GM10248 (cell line): Measurements from ENCODE around the gene ZBTB20.

ENCODE experiments used
- CTCF ChIA-PET: fragments of 300-600 bp; sonication (Branson Sonifier 250); formaldehyde crosslinking; extraction: SDS; loops from one replicate; lab custom pipeline; 2021; ENCODE audit warnings: antibody characterized with exemption; lab: Yijun Ruan, JAX
- POLR2A ChIA-PET: fragments of 350-650 bp; sonication (Branson Sonifier 250); formaldehyde crosslinking; extraction: SDS; loops from one replicate; lab custom pipeline; 2020; ENCODE audit warnings: antibody characterized with exemption; lab: Yijun Ruan, JAX
- DNase-seq: peaks from one replicate; pipeline ENCODE4 v3.0.0; 2012; ENCODE audit errors: extremely low spot score
- TF ChIP-seq, protein P1 (sequence below): IDR thresholded peaks from 2 replicates; pipeline ENCODE4 v1.5.1; 2012; ENCODE audit warnings: mild to moderate bottlenecking, low read depth; ENCODE audit errors: extremely low read depth, missing control alignments, control extremely low read depth

ZBTB20 gene

DNA sequence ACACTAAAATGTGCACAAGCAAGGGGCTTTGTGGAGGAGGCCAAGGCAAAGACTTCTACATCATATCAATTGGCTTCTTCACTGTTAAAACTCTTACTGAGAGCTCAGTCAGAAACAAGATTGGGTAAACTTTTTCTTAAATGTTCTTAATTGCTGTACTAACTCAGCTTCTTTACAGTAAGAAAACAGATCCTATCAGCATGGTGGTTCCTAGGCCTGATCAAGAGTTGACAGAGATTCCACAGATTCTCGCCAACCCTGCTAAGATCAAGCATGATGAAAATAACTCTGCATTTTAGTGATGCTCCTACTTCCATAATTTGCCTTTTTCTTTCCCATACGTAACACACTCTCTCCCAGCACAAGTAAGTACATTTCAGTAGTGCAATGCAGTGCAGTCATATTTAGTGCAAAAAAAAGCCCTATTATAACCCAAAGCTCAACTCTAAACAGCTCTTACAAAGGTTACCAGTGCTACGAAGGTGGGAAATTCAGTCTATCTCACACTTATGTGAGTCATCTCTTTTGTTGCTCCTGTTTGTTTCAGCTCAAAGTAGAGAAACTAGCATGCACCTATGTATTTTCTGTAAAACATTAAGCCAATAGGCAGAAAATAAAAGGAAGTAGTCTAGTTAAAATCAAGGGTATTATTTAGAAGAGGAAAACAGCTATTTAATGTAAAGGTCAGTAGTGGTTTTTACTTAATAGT lies 823.4 kb downstream of the ZBTB20 start:
- no peak for DNase-seq
- POLR2A ChIA-PET: no interaction called here
- TF ChIP-seq, protein P1, sequence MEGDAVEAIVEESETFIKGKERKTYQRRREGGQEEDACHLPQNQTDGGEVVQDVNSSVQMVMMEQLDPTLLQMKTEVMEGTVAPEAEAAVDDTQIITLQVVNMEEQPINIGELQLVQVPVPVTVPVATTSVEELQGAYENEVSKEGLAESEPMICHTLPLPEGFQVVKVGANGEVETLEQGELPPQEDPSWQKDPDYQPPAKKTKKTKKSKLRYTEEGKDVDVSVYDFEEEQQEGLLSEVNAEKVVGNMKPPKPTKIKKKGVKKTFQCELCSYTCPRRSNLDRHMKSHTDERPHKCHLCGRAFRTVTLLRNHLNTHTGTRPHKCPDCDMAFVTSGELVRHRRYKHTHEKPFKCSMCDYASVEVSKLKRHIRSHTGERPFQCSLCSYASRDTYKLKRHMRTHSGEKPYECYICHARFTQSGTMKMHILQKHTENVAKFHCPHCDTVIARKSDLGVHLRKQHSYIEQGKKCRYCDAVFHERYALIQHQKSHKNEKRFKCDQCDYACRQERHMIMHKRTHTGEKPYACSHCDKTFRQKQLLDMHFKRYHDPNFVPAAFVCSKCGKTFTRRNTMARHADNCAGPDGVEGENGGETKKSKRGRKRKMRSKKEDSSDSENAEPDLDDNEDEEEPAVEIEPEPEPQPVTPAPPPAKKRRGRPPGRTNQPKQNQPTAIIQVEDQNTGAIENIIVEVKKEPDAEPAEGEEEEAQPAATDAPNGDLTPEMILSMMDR: no peak
- CTCF ChIA-PET: interaction anchor here (0.9 to 4.2 kb wide), 9 partner anchors 12 to 95 kb away, joined by 3 to 25 read pairs (median 4); partner anchors contain the start of gene TIGIT

DNA sequence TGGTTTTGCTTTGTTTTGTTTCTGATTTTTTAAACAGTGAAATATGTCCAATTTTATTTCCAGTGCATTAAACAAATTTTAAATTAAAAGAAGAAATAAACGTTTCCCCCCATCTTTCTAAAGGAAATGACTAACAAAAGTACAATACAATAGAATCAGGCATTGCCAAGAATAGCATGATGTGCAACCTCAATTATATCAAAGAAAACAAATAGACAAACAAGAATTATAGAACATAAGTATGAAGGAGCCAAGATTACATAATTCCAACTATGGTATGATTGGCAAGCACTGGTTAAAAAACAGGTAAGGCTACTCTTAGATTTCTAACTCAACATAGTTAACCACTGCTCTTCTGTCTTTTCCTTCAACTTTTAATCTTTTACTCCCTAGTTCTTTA lies 826.8 kb downstream of the ZBTB20 start:
- CTCF ChIA-PET: interaction anchor here (1.0 to 1.4 kb wide), 2 partner anchors 14 to 29 kb away, joined by 3 to 7 read pairs; no protein-coding TSS in a partner anchor
- no peak for DNase-seq
- TF ChIP-seq, protein P1: no peak
- POLR2A ChIA-PET: no interaction called here

DNA sequence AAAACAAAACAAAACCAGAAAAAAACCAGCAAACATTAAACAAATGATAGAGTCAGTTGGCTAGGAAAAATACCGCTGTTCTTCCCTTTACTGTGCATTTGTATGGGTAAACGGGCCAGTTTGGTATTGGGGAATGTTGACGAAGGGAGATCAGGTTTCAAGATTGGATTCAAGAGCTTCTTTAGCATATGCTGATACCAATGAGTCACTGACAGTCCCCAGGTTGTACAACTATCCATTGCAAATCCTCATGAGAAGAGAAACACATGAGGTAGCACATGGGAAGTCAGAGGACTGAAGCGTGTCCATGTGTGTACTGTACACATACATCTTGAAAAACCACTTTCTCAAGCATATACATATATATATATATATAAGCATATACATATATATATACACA lies 827.6 kb downstream of the ZBTB20 start:
- ChIA-PET POLR2A (no interaction called here), CTCF (interaction anchor here (0.7 to 1.0 kb wide), 2 partner anchors 9 to 13 kb away, joined by 3 read pairs; no protein-coding TSS in a partner anchor)
- TF ChIP-seq, protein P1: no peak
- DNase-seq: no peak

DNA sequence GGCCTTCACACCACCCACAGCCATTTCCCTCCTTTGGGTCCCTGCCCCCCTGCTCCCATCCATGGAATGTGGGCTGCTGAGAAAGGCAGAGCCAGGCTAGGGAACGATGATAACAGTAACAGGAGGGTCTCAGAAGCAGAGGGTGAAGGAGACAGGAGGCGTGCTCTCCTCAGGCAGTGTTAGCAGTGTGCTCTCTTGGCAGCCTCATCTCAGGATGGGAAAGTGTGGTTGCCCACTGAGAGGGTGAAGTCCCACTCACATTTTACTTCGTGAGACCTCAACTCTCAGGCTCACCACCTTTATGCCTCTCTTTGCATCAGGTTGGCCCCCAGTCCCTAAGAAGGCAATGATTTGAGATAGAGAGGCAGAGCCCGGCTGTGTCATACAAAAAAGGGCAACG lies 828.8 kb downstream of the ZBTB20 start:
- no peak for DNase-seq
- ChIA-PET CTCF (interaction anchor here (1.3 to 1.8 kb wide), 3 partner anchors 12 to 27 kb away, joined by 3 to 6 read pairs (median 5); no protein-coding TSS in a partner anchor), POLR2A (no interaction called here)
- TF ChIP-seq, protein P1: no peak

DNA sequence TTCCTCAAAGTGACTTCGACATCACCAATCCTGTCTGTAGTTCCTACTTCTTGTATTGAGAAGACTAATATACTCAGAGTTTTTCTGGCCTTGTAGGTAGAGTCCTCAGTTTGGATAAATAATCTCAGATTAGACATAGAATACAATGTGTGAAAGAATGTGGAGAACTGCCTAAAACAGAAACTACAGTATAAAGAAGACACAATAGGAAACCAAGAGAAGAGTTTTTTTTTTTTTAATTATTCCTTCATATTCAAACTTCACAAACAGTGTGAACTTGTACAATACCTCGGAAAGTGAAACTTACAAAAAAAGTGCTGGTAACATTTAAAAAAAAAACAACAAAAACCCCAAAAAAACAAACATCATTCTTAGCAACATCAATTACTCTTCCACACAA lies 832.8 kb downstream of the ZBTB20 start:
- ChIA-PET POLR2A (no interaction called here), CTCF (interaction anchor here (1.3 to 4.4 kb wide), 4 partner anchors 9 to 23 kb away, joined by 3 to 25 read pairs (median 4); partner anchors contain the start of gene TIGIT)
- no peak for DNase-seq
- TF ChIP-seq, protein P1: no peak

DNA sequence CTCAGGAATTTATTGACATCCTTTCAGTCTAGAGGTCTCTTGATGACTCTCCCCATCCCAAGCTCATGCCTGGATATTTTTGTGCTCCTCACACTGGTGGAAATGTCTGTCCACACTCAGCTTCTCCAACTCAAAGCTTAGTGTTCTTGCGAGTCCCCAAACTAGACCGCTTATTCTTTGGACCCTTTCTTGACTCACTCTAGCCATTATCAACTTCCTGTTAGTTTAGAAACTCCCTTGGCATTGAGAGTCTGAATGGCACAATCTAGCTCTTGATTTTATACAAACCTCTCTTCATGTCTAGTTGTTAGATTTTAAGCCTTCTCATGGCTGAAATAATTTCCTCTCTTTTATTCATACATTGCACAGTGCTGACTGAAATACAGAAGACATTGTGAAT lies 833.7 kb downstream of the ZBTB20 start:
- TF ChIP-seq, protein P1: no peak
- DNase-seq: no peak
- ChIA-PET CTCF (interaction anchor here (1.0 to 4.4 kb wide), 6 partner anchors 9 to 23 kb away, joined by 3 to 25 read pairs (median 4); partner anchors contain the start of gene TIGIT), POLR2A (no interaction called here)
